NCI-H226 (cell line): ENCODE data around the gene UNC93A.
"Not testable (repeated sequence)": the region's sequence is repeated elsewhere in the genome, so short reads cannot be mapped to it uniquely, and the experiment has no call there.

Experiments used
- DNase-seq: peaks from one replicate; pipeline ENCODE4 v3.0.0-alpha.2; 2015

UNC93A gene

DNA sequence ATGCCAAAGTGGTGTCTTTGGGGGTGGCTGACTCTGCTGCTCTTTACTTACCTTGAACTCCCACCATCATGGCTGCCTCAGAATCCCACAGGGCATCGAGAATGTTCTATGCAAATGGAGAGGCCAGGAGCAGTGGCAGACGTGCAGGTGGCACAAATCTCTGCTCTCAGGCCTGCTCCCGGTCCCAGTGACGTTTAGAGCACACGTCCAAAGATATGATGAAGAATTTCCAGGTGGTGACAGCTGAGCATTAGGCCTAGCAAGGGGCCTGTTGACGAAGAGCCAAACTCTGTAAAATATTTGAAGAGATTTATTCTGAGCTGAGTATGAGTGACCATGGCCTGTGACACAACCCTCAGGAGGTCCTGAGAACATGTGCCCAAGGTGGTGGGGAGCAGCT is 19.0 kb upstream of the UNC93A start:
- DNase-seq: no peak

GRCh38 chr6:167272696-167273379 is 18.3 kb upstream of the UNC93A start:
- no peak for DNase-seq

- no peak for DNase-seq
Observed at GRCh38 chr6:167274270-167274669, 16.8 kb upstream of the UNC93A start.

DNA sequence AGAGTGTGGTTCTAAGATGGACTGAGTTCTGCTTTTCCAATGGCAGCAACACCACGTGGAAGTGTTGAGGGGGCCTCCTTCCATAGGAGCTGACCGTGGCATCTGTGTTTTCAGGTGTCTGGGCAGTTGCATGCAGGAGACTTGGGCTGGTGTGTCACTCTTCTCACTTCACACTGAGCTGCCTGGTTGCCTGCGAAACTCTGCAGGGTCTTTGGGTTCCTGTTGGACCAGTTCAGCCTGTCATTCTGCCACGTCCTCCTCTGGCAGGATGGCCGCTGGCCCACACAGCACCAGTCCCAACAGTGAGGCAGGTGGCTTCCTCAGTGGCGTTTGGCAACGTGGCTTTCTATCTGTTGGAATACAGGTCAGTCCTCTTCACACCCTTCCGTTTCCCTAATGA is 16.1 kb upstream of the UNC93A start:
- DNase-seq: no peak

- no peak for DNase-seq
Observed at GRCh38 chr6:167275436-167275835, 15.7 kb upstream of the UNC93A start.

DNA sequence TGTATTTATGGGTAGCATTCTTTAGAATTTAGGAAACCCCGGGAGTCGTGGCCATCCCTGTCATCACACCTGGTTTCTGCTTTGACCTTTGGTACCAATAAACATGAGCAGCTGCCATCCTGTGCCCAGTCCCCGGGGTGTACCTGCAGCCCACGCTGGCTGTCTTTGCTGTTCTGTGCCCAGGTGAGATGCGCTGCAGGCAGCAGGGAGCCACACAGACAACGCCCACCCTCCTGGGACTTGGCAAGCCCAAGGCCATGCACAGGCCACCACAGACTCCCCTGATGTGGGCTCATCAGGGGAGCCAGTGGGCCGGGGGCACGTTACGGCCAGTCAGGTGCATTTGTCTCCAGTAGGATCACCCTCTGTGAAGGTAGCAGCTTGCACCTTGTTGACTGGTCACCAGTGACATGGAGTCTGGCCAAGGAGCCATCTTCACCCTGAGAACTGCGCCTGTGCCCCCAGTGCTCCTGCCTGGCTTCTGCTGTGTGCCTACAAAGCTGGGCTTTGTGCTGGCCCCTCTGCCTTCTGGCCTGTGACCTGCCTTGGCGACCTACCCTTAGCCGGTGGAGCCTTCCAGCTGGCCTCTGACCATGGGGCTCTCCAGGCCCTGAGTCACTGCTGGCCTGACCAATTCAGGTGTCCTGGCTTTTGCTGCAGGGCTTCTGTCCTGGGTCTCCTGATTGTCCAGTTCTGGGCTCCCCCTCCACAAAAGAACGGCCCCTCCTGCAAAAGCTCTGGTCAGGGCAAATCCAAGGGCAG is 14.2 kb upstream of the UNC93A start:
- no peak for DNase-seq

- not testable (repeated sequence) for DNase-seq
Observed at GRCh38 chr6:167278173-167278940, 12.8 kb upstream of the UNC93A start.

GRCh38 chr6:167279766-167280446 is 11.2 kb upstream of the UNC93A start:
- DNase-seq: no peak

DNA sequence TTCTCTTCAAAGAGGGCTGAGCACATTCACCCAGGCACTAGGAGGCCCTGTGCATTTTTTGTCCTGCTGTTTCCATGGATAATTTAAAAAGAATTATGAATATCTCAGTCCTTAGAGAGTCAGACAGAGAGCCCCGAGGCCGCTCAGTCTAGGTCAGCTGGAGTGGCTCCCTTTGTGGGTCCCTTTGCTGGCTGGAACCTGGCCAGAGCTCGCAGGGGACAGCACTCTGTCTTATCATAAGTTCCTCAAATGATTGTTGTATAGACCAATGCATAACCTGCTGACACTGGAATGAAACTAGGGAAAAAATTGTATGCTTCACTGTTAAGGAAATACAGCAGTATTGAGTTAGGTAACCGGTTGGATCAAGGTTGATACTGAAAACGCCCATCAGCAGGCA is 10.6 kb upstream of the UNC93A start:
- DNase-seq: not testable (repeated sequence)

DNA sequence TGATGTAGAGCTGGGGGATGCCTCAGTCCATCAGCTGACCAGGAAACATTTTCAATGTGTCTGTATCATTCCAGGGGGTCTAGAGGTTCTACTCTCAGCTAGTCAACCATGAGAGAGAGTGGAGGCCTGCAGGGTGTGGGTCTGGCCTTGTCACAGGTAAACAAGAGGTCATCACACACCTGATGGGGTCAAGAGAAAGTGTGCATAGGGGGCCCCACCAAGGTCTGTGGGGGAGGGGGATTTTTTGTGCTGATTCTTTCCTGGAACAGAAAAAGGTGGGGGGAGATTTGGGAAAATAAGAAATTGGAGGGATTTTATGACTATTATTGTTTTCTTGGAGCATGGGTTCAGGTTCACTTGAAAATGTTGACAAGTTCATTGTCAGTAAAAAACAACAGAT is 8.9 kb upstream of the UNC93A start:
- DNase-seq: no peak

GRCh38 chr6:167284565-167284964 is 6.5 kb upstream of the UNC93A start:
- not testable (repeated sequence) for DNase-seq

DNA sequence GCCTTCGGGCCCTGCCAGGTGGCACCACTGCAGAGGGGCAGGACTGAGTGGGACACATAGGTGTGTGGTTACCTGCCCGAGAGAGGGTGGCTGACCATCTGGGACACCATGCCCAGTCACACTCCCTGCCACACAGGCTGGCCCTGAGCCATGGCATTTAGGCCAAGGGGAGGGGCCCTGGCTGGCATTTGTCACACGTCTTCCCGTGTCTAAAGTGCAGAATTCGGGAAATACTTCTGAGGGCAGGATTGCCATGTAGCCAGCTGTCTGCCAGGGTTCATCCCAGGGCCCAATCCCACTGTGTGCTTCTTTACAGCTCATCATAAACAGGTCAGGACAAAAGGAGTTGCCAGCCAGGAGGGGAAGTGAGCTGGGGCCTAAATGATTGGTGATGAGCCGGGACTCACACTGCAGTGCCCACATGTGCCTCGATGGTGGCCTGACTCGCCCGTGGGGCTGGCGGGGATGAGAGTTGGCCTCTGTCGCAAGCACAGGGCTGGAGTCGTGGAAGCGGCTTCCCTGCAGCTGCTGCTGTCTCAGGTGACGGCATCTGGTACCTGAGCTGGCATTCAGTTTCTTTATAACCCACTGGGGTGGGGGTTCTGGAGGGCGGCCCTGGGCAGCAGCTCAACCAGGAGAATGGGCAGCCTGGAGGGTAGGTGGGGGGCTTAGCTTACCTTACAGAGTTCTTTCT is 5.9 kb upstream of the UNC93A start:
- no peak for DNase-seq

GRCh38 chr6:167287513-167288048 is 3.5 kb upstream of the UNC93A start:
- no peak for DNase-seq

DNA sequence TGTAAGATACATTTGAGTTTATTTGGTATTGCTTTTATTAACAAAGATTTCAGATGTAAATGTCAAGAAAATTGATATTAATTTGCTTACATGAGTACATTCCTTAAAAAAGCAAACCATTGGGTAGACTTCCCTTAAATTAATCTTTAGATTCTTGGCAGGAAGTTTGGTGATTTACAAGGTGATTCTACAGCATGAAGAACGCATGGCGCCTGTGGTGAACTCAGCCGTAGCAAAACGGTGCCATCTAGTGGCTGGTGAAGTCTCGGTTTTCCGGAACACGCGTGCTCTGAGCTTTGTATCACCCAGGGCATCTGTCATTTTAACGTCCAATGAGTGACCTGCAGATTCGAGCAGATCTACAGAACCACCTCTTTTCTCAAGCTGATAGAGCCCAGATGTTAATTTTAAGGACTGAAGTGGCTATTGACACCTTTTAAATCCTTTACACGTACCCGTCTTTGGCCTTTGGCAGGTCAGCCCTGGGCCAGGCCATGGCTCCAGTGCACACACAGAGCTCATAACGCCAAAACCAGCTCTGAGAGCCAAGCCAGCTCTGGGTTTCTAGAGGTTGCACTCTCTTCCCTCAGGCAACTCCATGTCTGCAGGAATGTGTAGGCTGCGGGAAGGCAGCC is 2.4 kb upstream of the UNC93A start:
- DNase-seq: not testable (repeated sequence)

DNA sequence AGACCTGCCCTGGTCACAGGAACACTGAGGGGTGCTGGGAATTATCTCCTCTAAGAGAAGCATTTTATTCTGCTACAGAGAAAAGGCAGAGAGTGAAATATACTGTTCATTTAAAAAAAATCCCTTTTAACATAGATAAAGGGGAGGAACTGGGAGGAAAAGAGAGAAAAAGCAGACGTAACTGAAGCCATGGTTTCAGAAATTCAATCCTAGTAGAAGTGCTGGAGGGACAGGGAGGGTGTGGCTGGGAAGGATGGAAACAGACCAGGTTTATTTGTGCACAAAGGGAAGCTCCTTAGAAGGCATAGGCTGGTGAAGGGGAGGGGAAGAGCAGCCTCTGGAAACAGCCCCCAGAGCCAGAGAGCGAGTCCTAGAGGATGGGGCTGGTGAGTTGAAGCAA is 1.8 kb upstream of the UNC93A start:
- not testable (repeated sequence) for DNase-seq

DNA sequence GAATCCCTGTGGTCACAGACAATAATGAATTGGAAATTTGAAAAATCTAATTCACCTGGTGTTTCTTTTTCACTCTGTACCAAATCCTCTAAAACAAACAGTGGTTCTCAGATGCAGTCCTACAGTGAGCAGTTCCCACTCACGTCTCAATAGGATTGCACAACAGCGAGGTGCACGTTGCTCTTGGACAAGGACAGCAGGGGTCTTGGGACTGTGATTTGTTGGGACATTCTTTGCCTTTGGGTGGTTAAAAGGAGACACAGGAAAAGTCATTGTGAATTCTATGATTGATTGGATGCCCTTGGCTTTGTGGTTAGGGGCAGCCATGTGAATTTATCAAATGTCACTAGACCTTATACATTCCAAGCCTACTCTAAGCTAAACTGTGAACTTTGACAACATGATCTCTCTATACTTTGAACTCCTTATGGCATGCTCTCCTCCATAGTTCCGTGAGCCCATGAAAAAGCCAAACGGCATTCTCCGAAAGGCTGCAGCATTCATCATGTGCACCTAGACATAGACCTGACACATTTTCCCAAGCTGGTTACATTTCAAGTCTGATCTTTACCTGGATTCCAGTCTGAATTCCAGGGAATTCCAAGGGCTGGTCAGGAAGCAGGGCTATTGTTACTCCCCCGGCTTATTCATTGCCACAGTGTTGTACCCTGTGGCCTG is 647 bp downstream of the UNC93A start:
- DNase-seq: no peak

DNA sequence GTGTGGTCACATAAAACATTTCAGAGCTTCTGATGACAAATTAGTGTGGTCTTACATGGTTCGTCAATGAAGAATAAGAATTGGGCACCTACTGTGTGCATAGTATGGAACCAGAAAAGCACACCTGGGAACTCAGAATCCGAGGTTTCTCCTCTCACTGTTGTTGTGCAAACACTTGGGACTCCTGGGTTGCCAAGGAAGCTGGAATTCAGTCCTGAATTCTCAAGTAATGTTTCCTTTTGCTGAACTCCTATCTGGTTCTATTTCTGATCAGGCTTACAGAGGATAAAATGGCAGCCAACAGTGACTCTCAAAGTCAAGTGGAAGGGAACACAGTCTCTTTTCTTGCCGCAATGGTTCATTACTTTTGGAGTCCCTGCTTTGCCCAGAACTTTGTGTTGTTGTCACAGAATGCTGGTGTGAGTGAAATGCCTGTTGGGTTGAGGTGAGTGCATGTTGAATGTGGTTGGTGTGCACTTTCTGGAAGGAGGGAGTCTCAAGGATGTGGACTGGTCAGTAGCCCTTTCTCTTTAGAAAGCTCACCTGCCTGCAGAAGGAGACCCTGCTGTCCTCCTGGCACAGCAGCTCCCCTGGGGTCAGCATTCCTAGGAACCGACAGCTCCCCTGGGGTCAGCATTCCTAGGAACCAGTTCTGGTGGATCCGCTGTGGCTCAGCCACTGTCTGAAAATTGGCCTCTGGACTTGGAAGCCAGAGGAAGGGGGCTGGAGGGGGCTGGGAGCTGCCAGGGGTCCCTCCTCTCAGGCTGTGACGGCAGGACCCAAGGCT is 1.4 kb downstream of the UNC93A start:
- no peak for DNase-seq

DNA sequence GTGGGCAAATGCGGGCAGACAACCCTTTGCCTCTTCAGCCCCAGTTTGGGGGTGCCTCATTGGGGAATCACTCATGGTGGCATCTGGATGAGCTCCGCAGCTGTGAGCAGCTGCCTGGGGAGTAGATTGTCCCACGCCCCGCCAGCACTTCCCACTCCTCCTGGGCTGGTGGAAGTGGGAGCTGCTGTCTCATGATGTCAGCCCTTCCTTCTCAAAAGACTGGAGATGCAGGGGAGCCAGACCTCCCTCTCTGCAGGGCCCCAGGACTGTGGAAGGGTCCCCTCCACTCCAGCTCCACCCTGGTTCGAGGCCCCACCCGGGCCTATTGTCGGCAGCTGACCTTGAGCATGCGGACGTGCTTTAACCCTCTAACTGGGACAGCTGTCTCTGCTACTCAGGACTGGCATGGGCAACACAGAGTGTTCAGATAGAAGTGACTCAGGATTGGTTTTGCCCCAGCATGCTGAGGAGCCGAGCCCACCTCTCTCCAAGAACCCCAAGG is 2.0 kb downstream of the UNC93A start:
- DNase-seq: no peak

DNA sequence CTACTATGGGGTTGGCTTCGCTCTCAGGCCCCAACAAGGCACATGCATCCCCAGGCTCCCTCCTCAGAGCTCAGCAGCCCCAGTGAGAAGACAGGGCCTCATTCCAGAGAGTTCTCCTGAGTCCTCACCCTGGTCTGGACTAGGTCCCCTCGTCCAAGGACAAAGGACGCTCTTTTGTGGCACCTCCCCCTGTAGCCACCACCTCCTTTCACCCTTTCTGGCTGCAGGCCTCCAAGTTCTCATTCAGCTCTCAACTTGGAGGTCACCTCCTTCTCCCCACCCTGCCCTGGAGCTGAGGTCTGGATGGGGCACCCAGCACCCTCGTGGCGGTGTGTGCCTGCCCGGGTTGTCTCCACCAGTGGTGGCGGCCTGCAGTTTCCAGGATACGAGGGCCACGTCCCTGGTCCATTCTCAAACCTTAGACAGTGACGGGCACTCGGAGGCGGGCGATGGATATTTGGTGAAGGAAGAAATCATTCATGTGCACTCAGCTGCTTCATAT is 2.5 kb downstream of the UNC93A start:
- DNase-seq: no peak

GRCh38 chr6:167294241-167294640 is 3.1 kb downstream of the UNC93A start:
- no peak for DNase-seq
